HEK293T (cell line): ENCODE measurements around the gene CASR.
"Not testable (repeated sequence)": the region's sequence is repeated elsewhere in the genome, so short reads cannot be mapped to it uniquely, and the experiment has no call there.

ENCODE experiments used
- CTCF ChIA-PET: fragments of 350-600 bp; formaldehyde crosslinking; extraction: SDS; loops from one replicate; lab custom pipeline; 2021; ENCODE audit warnings: antibody characterized with exemption, inconsistent platforms; lab: Yijun Ruan, JAX
- POLR2A ChIA-PET: fragments of 350-600 bp; formaldehyde crosslinking; extraction: SDS; loops from one replicate; lab custom pipeline; 2020; ENCODE audit warnings: antibody characterized with exemption, inconsistent platforms; lab: Yijun Ruan, JAX
- DNase-seq: peaks from one replicate; pipeline ENCODE4 v3.0.0; 2012; ENCODE audit warnings: mixed read lengths; ENCODE audit errors: extremely low spot score
- ARNT ChIP-seq: fragments of 450-650 bp; IDR thresholded peaks from 2 replicates; pipeline ENCODE4 v1.6.1; 2017; ENCODE audit warnings: mild to moderate bottlenecking
- BHLHE40 ChIP-seq: fragments of 450-650 bp; IDR thresholded peaks from 2 replicates; pipeline ENCODE4 v1.6.1; 2016; ENCODE audit warnings: mild to moderate bottlenecking, moderate library complexity, borderline replicate concordance
- CTBP1 ChIP-seq: fragments of 450-650 bp; IDR thresholded peaks from 2 replicates; pipeline ENCODE4 v1.6.1; 2016; ENCODE audit warnings: borderline replicate concordance
- ELF4 ChIP-seq: fragments of 450-650 bp; IDR thresholded peaks from 2 replicates; pipeline ENCODE4 v1.6.1; 2017; ENCODE audit warnings: antibody characterized with exemption
- FOXA1 ChIP-seq: fragments of 450-650 bp; IDR thresholded peaks from 2 replicates; pipeline ENCODE4 v1.6.1; 2016; ENCODE audit warnings: mild to moderate bottlenecking
- FOXK2 ChIP-seq: fragments of 450-650 bp; IDR thresholded peaks from 2 replicates; pipeline ENCODE4 v1.6.1; 2016; ENCODE audit warnings: mild to moderate bottlenecking
- FOXM1 ChIP-seq: fragments of 450-650 bp; IDR thresholded peaks from 2 replicates; pipeline ENCODE4 v1.6.1; 2017; ENCODE audit warnings: mild to moderate bottlenecking, borderline replicate concordance
- HDGF ChIP-seq: fragments of 450-650 bp; IDR thresholded peaks from 2 replicates; pipeline ENCODE4 v1.6.1; 2017; ENCODE audit warnings: antibody characterized with exemption, borderline replicate concordance
- L3MBTL2 ChIP-seq: fragments of 450-650 bp; conservative IDR thresholded peaks from 2 replicates; pipeline ENCODE4 v1.6.1; 2016; ENCODE audit warnings: mild to moderate bottlenecking
- LEF1 ChIP-seq: fragments of 450-650 bp; IDR thresholded peaks from 2 replicates; pipeline ENCODE4 v1.6.1; 2017; ENCODE audit warnings: mild to moderate bottlenecking, borderline replicate concordance
- NFRKB ChIP-seq: fragments of 450-650 bp; IDR thresholded peaks from 2 replicates; pipeline ENCODE4 v1.6.1; 2016; ENCODE audit warnings: mild to moderate bottlenecking, moderate library complexity
- SP1 ChIP-seq: fragments of 450-650 bp; IDR thresholded peaks from 2 replicates; pipeline ENCODE4 v1.6.1; 2017
- SUZ12 ChIP-seq: fragments of 450-650 bp; IDR thresholded peaks from 2 replicates; pipeline ENCODE4 v1.6.1; 2016; ENCODE audit warnings: mild to moderate bottlenecking
- TARDBP ChIP-seq: fragments of 450-650 bp; IDR thresholded peaks from 2 replicates; pipeline ENCODE4 v1.6.1; 2016
- ZNF384 ChIP-seq: fragments of 450-650 bp; IDR thresholded peaks from 2 replicates; pipeline ENCODE4 v1.6.1; 2016
- TF ChIP-seq, protein P1 (sequence below): fragments of 450-650 bp; IDR thresholded peaks from 2 replicates; pipeline ENCODE4 v1.6.1; 2016

Gene CASR

GRCh38 chr3:122183521-122183892, at the start of gene CASR:
Gene CASR (plus strand): TSS chr3:122183668. CDS start chr3:122254190, 70,522 bp downstream.
- TF ChIP-seq, protein P1, sequence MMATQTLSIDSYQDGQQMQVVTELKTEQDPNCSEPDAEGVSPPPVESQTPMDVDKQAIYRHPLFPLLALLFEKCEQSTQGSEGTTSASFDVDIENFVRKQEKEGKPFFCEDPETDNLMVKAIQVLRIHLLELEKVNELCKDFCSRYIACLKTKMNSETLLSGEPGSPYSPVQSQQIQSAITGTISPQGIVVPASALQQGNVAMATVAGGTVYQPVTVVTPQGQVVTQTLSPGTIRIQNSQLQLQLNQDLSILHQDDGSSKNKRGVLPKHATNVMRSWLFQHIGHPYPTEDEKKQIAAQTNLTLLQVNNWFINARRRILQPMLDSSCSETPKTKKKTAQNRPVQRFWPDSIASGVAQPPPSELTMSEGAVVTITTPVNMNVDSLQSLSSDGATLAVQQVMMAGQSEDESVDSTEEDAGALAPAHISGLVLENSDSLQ: no peak
- TF ChIP-seq FOXM1: no peak
- POLR2A ChIA-PET: no interaction called here
- DNase-seq: no peak
- CTCF ChIA-PET: no interaction called here

GRCh38 chr3:122146466-122146865, 37.0 kb upstream of the CASR start:
- no peak for DNase-seq
- no peak for TF ChIP-seq CTBP1
- no peak for TF ChIP-seq TARDBP
- no peak for TF ChIP-seq BHLHE40
- TF ChIP-seq FOXK2: no peak
- no peak for TF ChIP-seq L3MBTL2
- no peak for TF ChIP-seq ELF4
- TF ChIP-seq ZNF384: no peak
- no peak for TF ChIP-seq FOXA1
- no peak for TF ChIP-seq LEF1
- TF ChIP-seq ARNT: no peak
- TF ChIP-seq, protein P1: no peak
- TF ChIP-seq SUZ12: no peak
- no peak for TF ChIP-seq FOXM1
- TF ChIP-seq HDGF: no peak
- TF ChIP-seq NFRKB: no peak
- TF ChIP-seq SP1: no peak
- ChIA-PET CTCF (no interaction called here), POLR2A (no interaction called here)

- no peak for TF ChIP-seq ELF4
- no peak for TF ChIP-seq TARDBP
- TF ChIP-seq SUZ12: no peak
- TF ChIP-seq BHLHE40: no peak
- no peak for TF ChIP-seq SP1
- no peak for TF ChIP-seq FOXM1
- TF ChIP-seq NFRKB: no peak
- TF ChIP-seq HDGF: no peak
- no peak for DNase-seq
- ChIA-PET CTCF (no interaction called here), POLR2A (no interaction called here)
Measured at GRCh38 chr3:122148941-122149627, 34.4 kb upstream of the CASR start.

DNA sequence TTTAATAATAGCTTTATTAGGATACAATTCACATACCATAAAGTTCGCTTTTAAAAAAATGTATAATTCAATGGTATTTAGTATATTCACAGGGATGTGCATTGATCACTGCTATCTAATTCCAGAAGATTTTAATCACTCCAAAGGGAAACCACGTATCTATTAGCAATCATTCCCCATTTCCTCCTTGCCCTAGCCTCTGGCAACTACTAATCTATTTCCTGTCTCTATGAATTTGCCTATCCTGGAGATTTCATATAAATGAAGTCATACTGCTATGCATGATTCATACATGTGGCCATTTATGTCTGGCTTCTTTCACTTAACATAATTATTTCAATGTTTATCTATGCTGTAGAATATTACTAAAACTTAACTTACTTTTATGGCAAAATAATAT, 32.0 kb upstream of the CASR start:
- DNase-seq: no peak
- ChIA-PET POLR2A (no interaction called here), CTCF (no interaction called here)
- TF ChIP-seq SUZ12: no peak
- TF ChIP-seq TARDBP: no peak
- TF ChIP-seq SP1: no peak
- TF ChIP-seq FOXM1: no peak

GRCh38 chr3:122164983-122165382, 18.5 kb upstream of the CASR start:
- POLR2A ChIA-PET, DNase-seq, CTCF ChIA-PET: not testable (repeated sequence)

DNA sequence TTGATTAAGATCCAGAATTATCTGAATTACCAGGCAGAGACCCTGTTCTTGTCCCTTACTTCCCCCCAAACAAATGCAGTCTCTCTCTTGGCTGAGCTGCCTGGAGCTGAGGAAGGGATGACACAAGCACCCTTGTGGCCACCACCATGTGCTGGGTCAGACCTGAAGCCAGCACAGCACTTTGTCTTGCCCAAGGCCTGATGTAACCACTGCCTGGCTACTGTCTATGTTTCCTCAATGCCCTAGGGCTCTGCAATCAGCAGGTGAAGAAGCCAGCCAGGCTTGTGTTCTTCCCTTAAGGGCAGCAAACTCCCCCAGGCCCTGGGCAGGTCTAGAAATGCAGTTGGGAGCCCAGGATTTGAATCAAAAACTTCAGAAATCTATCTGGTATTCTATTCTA, 15.8 kb upstream of the CASR start:
- ChIA-PET POLR2A (no interaction called here), CTCF (no interaction called here)
- TF ChIP-seq NFRKB: no peak
- no peak for TF ChIP-seq LEF1
- no peak for TF ChIP-seq FOXA1
- TF ChIP-seq ARNT: no peak
- TF ChIP-seq CTBP1: no peak
- no peak for TF ChIP-seq FOXM1
- TF ChIP-seq ELF4: no peak
- TF ChIP-seq BHLHE40: no peak
- TF ChIP-seq HDGF: no peak
- TF ChIP-seq, protein P1: no peak
- TF ChIP-seq SUZ12: no peak
- no peak for TF ChIP-seq FOXK2
- TF ChIP-seq SP1: no peak
- no peak for TF ChIP-seq L3MBTL2
- no peak for TF ChIP-seq TARDBP
- DNase-seq: no peak

DNA sequence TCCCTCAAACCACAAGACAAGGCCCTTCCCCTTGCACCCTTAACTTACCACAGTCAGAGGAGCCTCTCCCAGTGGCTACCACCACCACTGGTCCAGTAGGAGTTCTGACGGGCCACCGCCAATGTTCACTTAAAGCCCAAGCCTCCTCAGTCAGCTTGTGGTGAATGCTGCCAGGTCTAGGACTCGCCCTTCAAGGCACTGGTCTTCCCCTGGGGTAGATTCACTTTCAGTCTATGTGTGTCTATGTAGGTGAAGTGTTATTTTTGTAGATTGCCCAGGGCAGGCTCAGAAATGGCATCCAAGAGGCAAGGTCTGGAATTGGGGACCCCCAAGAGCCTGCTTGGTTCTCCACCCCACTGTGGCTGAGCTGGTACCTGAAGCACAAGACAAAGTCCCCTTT, 15.4 kb upstream of the CASR start:
- no peak for TF ChIP-seq SP1
- no peak for TF ChIP-seq CTBP1
- no peak for TF ChIP-seq ARNT
- TF ChIP-seq ELF4: no peak
- TF ChIP-seq FOXM1: no peak
- TF ChIP-seq SUZ12: no peak
- TF ChIP-seq LEF1: no peak
- ChIA-PET CTCF (no interaction called here), POLR2A (no interaction called here)
- no peak for DNase-seq
